HepG2 (cell line): Measurements from ENCODE around the gene PTPN18. TPM values are rescaled to one million over a fixed set of nuclear protein-coding genes. Genes with fewer than 3 reads are reported as not detected.

Source experiments
- BCL6 ChIP-seq: IDR thresholded peaks from 2 replicates; pipeline ENCODE4 v1.6.1; 2016; ENCODE audit warnings: missing genetic modification reagents, missing compliant biosample characterization
- CBX1 ChIP-seq: IDR thresholded peaks from one replicate; pipeline ENCODE4 v1.6.1; 2016; ENCODE audit warnings: antibody characterized with exemption, low read depth
- EZH2 ChIP-seq: conservative IDR thresholded peaks from 2 replicates; pipeline ENCODE4 v1.6.1; 2012; ENCODE audit warnings: mild to moderate bottlenecking, low read depth, low read length, moderate library complexity
- GATA4 ChIP-seq: sonication (generic); IDR thresholded peaks from 2 replicates; pipeline ENCODE4 v1.6.1; 2016; ENCODE audit warnings: antibody characterized with exemption, low read depth, borderline replicate concordance
- IRF9 ChIP-seq: sonication (generic); formaldehyde crosslinking; IDR thresholded peaks from 2 replicates; pipeline ENCODE4 v1.8.0; 2022; ENCODE audit warnings: missing genetic modification reagents, mild to moderate bottlenecking, borderline replicate concordance
- KAT2B ChIP-seq: fragments of 150-350 bp; IDR thresholded peaks from 2 replicates; pipeline ENCODE4 v1.6.1; 2014; ENCODE audit warnings: low read depth, low read length, borderline replicate concordance
- MAX ChIP-seq: IDR thresholded peaks from 2 replicates; pipeline ENCODE4 v1.6.1; 2012; ENCODE audit warnings: inconsistent platforms
- PBX2 ChIP-seq: IDR thresholded peaks from 2 replicates; pipeline ENCODE4 v1.6.1; 2016; ENCODE audit warnings: control low read depth
- PRDM10 ChIP-seq: sonication (generic); formaldehyde crosslinking; IDR thresholded peaks from 2 replicates; pipeline ENCODE4 v1.4.0; 2020; ENCODE audit warnings: low read depth, missing genetic modification reagents
- RBFOX2 ChIP-seq: fragments of 200-400 bp; formaldehyde crosslinking; IDR thresholded peaks from 2 replicates; pipeline ENCODE4 v1.6.1; 2017; ENCODE audit warnings: low read depth, mild to moderate bottlenecking, low read length
- SIN3A ChIP-seq: IDR thresholded peaks from 2 replicates; pipeline ENCODE4 v1.6.1; 2011; ENCODE audit warnings: low read depth, mild to moderate bottlenecking, control low read depth, low read length, borderline replicate concordance
- SOX13 ChIP-seq, 3 experiments: fragments of 450-650 bp in 1 of 3; sonication (generic) in 1 of 3; formaldehyde crosslinking in 1 of 3; IDR thresholded peaks in 2 of 3; conservative IDR thresholded peaks in 1 of 3; 2 replicates each; pipeline versions ENCODE4 v1.5.0 to v1.6.1; 2016 to 2020; ENCODE audit warnings: antibody characterized with exemption in 1 of 3, mild to moderate bottlenecking in 1 of 3, missing compliant biosample characterization in 1 of 3, missing genetic modification reagents in 1 of 3, moderate library complexity in 1 of 3
- ZBTB10 ChIP-seq: sonication (generic); formaldehyde crosslinking; IDR thresholded peaks from 2 replicates; pipeline ENCODE4 v1.4.0; 2020; ENCODE audit warnings: missing genetic modification reagents, borderline replicate concordance
- ZBTB21 ChIP-seq: sonication (generic); formaldehyde crosslinking; IDR thresholded peaks from 2 replicates; pipeline ENCODE4 v1.4.0; 2020; ENCODE audit warnings: missing genetic modification reagents
- ZFYVE20 ChIP-seq: sonication (generic); formaldehyde crosslinking; IDR thresholded peaks from 2 replicates; pipeline ENCODE4 v1.8.0; 2023; ENCODE audit warnings: low read depth, mild to moderate bottlenecking, moderate library complexity, missing genetic modification reagents, borderline replicate concordance
- ZNF3 ChIP-seq: IDR thresholded peaks from 2 replicates; pipeline ENCODE4 v1.7.0; 2017; ENCODE audit warnings: inconsistent platforms
- ZNF44 ChIP-seq: sonication (generic); formaldehyde crosslinking; IDR thresholded peaks from 2 replicates; pipeline ENCODE4 v1.5.1; 2020; ENCODE audit warnings: mild to moderate bottlenecking, missing genetic modification reagents
- ZNF7 ChIP-seq: IDR thresholded peaks from 2 replicates; pipeline ENCODE4 v1.6.1; 2016; ENCODE audit warnings: missing biosample characterization, missing genetic modification reagents
- ZNF772 ChIP-seq: sonication (generic); formaldehyde crosslinking; IDR thresholded peaks from 2 replicates; pipeline ENCODE4 v1.5.0; 2020; ENCODE audit warnings: mild to moderate bottlenecking, missing genetic modification reagents
- polyA plus RNA-seq, 8 experiments: library from polyadenylated mRNA; depleted of rRNA in 3 of 8; stranded (reverse) in 7 of 8; unstranded in 1 of 8; fragments of >200 nt; fragmentation: Illumina TruSeq in 4 of 8; extraction: Trizol in 4 of 8; gene quantifications; 2 replicates each; pipeline versions ENCODE4 v1.2.1 to v1.2.3, GENCODE V29; 2011 to 2016; ENCODE audit warnings: low read depth in 4 of 8, missing spikeins in 1 of 8, mixed read lengths in 1 of 8; ENCODE audit not compliant: insufficient read depth in 1 of 8
- total RNA-seq, 5 experiments: library from RNA; depleted of rRNA; stranded (reverse); fragments of >200 nt; fragmentation: Illumina TruSeq; extraction: Trizol; gene quantifications; 2 replicates each; pipeline ENCODE4 v1.2.3, GENCODE V29; 2016; ENCODE audit warnings: low read depth in 1 of 5

Gene PTPN18
- total and polyA plus RNA-seq, 2 of the 13 experiments (the other 11 are each of a cell fraction or from before 2014, with no cell fraction given), result 14.8 to 39.6 TPM

- no peak for TF ChIP-seq SOX13 (IDR thresholded peaks at IDR 0.05)
- peak in 1 of 2 experiments; percentile 34; a peak in 1 of 4 replicates for TF ChIP-seq SOX13 (CRISPR knock-in tag; conservative IDR thresholded peaks at IDR 0.05 in 1 of 2, IDR thresholded peaks at IDR 0.05 in 1 of 2)
- TF ChIP-seq PRDM10, result no peak
- peak; percentile 48; the same call in 1 of the 2 replicates for TF ChIP-seq IRF9 (CRISPR knock-in tag)
- TF ChIP-seq PBX2 (CRISPR knock-in tag), result no peak
- TF ChIP-seq RBFOX2, result peak; percentile 94
- no peak for TF ChIP-seq KAT2B
- no peak; the same call in 1 of the 2 replicates for TF ChIP-seq BCL6
- peak; percentile 71; the same call in 1 of the 2 replicates for TF ChIP-seq GATA4
- TF ChIP-seq ZNF3 (CRISPR knock-in tag), result no peak
- no peak for TF ChIP-seq EZH2
- TF ChIP-seq SIN3A, result peak; percentile 86; the same call in 1 of the 2 replicates
- TF ChIP-seq ZBTB21, result no peak
- 0 out of 2 replicates have a peak, but pooled peaks have one; percentile 20 for TF ChIP-seq ZNF7 (CRISPR knock-in tag)
- TF ChIP-seq ZBTB10, result peak; percentile 7; the same call in 1 of the 2 replicates
- TF ChIP-seq ZNF772 (CRISPR knock-in tag), result peak; percentile 80
- peak; percentile 22 for TF ChIP-seq CBX1
- TF ChIP-seq ZNF44, result peak; percentile 57; the same call in 1 of the 2 replicates
- TF ChIP-seq ZFYVE20 (CRISPR knock-in tag), result no peak; the same call in 1 of the 2 replicates
- TF ChIP-seq MAX, result peak; percentile 91
These were observed at the start of gene PTPN18 (continued) for GRCh38 chr2:130355578-130356431.
